Kidney (tissue), 14 donors: ENCODE data around the gene TNIP2. TPM values are rescaled to one million over a fixed set of nuclear protein-coding genes. Genes with fewer than 3 reads are reported as not detected.
"Not testable (repeated sequence)": the region's sequence is repeated elsewhere in the genome, so short reads cannot be mapped to it uniquely, and the experiment has no call there.

Source experiments
- DNase-seq, 5 donors: peaks; one replicate each; pipeline ENCODE4 v3.0.0-alpha.2; 2013 to 2020
- FAIRE-seq: peaks from 2 replicates; lab custom pipeline; 2012; peaks lifted over from hg19 to GRCh38; lab: Jason Lieb, UNC
- H3K27ac ChIP-seq, 2 donors: one replicate each; pipeline ENCODE4 v1.7.0; 2013; ENCODE audit warnings: low read depth in 2 of 2, low read length in 2 of 2, inconsistent platforms in 1 of 2
- H3K27me3 ChIP-seq: one replicate; pipeline ENCODE4 v1.7.1; 2013; ENCODE audit warnings: low read length, inconsistent platforms; ENCODE audit not compliant: control insufficient read depth, insufficient read depth
- H3K36me3 ChIP-seq, 3 donors: one replicate each; pipeline versions ENCODE4 v1.7.0 to v1.7.1; 2013; ENCODE audit warnings: low read length in 3 of 3, control low read depth in 1 of 3, inconsistent platforms in 1 of 3; ENCODE audit not compliant: insufficient read depth in 3 of 3, control insufficient read depth in 2 of 3
- H3K4me1 ChIP-seq, 3 donors: one replicate each; pipeline versions ENCODE4 v1.7.0 to v1.7.1; 2013; ENCODE audit warnings: low read length in 3 of 3, inconsistent platforms in 1 of 3, low read depth in 1 of 3; ENCODE audit not compliant: control insufficient read depth in 2 of 3, insufficient read depth in 2 of 3
- H3K4me3 ChIP-seq, 3 donors: one replicate each; pipeline versions ENCODE4 v1.7.0 to v1.8.1; 2013; ENCODE audit warnings: low read length in 3 of 3, control low read depth in 1 of 3, inconsistent platforms in 1 of 3
- H3K9ac ChIP-seq, 3 donors: one replicate each; pipeline versions ENCODE4 v1.7.0 to v1.7.1; 2013; ENCODE audit warnings: low read length in 3 of 3, control low read depth in 1 of 3, inconsistent platforms in 1 of 3
- H3K9me3 ChIP-seq, 3 donors: one replicate each; pipeline versions ENCODE4 v1.7.0 to v1.7.1; 2013; ENCODE audit warnings: low read length in 3 of 3, control low read depth in 1 of 3, inconsistent platforms in 1 of 3; ENCODE audit not compliant: control insufficient read depth in 2 of 3, insufficient read depth in 1 of 3
- intact Hi-C: fragments of 100-400 bp; cut with DNase I; formaldehyde crosslinking; loops from one replicate; pipeline ENCODE4 v1.11.1; 2022
- polyA plus RNA-seq: library from polyadenylated mRNA; stranded (reverse); fragments of 350-450 nt; fragmentation: Illumina TruSeq; extraction: RNeasy Lipid Tissue Mini Kit (QIAGEN cat#74804); gene quantifications from one replicate; pipeline ENCODE4 v1.2.3, GENCODE V29; 2014; ENCODE audit warnings: low read depth, low replicate concordance; ENCODE audit not compliant: insufficient read depth
- total RNA-seq: library from RNA; stranded (reverse); fragmentation: NEBNext Ultra II Directional; extraction: Animal tissue kit (Norgen Biotek cat#: 25700); gene quantifications from one replicate; pipeline ENCODE4 v1.2.1, GENCODE V29; 2021
- TF ChIP-seq, protein P1 (sequence below): IDR thresholded peaks from 3 replicates; pipeline ENCODE4 v1.5.1; 2012; ENCODE audit warnings: mild to moderate bottlenecking, moderate library complexity, borderline replicate concordance; ENCODE audit not compliant: insufficient read depth; ENCODE audit errors: extremely low read depth
- donor health status: control.
- donor health status: control.
- donor health status: control.
- donor health status: control.
- donor health status: control.
- donor health status: DM: yes; HTN: yes; CAD: no.
- donor health status: Normal renal cell carcinoma (clear cell type).

TNIP2 gene
- total and polyA plus RNA-seq, 2 donors from 2014 or later: 43.1 to 44.4 TPM

GRCh38 chr4:2729533-2729875 is 26.6 kb downstream of the TNIP2 start:
- H3K36me3 ChIP-seq: peaks cover 0 to 12% (median 6%) of the 10 kb centered on the region in 3 donors
- FAIRE-seq (no peak), DNase-seq (peak in 1 of 5 donors; percentile 51)
- no peak overlapping the region for H3K9ac ChIP-seq
- intact Hi-C loops: no loop called here
- H3K4me1 ChIP-seq: peaks cover 0 to 2% (median 0%) of the 10 kb centered on the region in 3 donors
- no peaks in the 10 kb centered on the region for H3K9me3 ChIP-seq
- no peaks in the 10 kb centered on the region for H3K27me3 ChIP-seq
- peak overlapping the region; percentile 0 to 47 for H3K27ac ChIP-seq
- H3K4me3 ChIP-seq: no peak overlapping the region
- TF ChIP-seq, protein P1, sequence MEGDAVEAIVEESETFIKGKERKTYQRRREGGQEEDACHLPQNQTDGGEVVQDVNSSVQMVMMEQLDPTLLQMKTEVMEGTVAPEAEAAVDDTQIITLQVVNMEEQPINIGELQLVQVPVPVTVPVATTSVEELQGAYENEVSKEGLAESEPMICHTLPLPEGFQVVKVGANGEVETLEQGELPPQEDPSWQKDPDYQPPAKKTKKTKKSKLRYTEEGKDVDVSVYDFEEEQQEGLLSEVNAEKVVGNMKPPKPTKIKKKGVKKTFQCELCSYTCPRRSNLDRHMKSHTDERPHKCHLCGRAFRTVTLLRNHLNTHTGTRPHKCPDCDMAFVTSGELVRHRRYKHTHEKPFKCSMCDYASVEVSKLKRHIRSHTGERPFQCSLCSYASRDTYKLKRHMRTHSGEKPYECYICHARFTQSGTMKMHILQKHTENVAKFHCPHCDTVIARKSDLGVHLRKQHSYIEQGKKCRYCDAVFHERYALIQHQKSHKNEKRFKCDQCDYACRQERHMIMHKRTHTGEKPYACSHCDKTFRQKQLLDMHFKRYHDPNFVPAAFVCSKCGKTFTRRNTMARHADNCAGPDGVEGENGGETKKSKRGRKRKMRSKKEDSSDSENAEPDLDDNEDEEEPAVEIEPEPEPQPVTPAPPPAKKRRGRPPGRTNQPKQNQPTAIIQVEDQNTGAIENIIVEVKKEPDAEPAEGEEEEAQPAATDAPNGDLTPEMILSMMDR: no peak

DNA sequence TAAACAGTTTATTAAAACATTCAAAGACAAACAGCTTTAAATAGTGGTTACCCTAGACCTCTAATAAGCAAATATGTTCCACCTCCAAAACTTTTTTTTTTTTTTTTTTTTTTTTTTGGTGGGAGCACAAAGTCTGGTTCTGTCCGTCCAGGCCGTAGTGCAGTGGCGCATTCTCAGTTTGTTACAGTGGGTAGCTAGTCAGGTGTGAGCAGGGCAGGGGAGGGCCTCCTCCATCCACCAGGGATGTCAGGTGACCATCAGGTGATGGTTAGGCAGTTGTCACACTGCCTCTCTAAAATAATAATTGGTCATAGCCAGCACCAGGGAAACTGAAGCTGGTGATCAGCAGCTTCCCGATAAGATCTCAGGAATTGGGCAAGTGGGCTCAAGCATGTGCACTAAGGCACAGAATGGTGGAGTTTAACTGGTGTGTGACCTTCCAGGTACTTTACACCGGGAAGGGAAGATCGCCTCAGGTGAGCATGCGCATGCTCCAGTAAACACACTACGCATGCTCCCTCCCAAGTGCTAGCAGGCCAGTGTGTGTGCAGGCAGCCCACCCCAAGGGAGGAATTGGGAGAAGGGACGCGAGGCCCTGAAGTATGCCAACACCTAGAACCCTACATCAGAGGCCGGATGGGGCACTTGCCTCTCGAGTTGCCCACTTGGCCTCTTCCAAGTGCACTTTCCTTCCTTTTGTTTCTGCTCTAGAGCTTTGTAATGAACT is 27.2 kb downstream of the TNIP2 start:
- Histone ChIP-seq H3K9me3 (no peaks in the 10 kb centered on the region), H3K36me3 (peaks cover 0 to 12% (median 6%) of the 10 kb centered on the region in 3 donors)
- intact Hi-C loops: no loop called here

GRCh38 chr4:2728221-2728620 is 27.9 kb downstream of the TNIP2 start:
- FAIRE-seq (no peak), DNase-seq (no peak)
- Histone ChIP-seq H3K9me3 (no peaks in the 10 kb centered on the region), H3K4me1 (peaks cover 0 to 2% (median 0%) of the 10 kb centered on the region in 3 donors), H3K36me3 (peaks cover 0 to 12% (median 6%) of the 10 kb centered on the region in 3 donors), H3K4me3 (no peak overlapping the region), H3K27me3 (no peaks in the 10 kb centered on the region), H3K27ac (no peak overlapping the region), H3K9ac (no peak overlapping the region)
- intact Hi-C loops: no loop called here
- TF ChIP-seq, protein P1: no peak

More for the DNA sequence above, 27.2 kb downstream of the TNIP2 start:
- Histone ChIP-seq H3K27me3 (no peaks in the 10 kb centered on the region), H3K9ac (no peak overlapping the region), H3K27ac (peak overlapping the region; percentile 0 to 47), H3K4me3 (no peak overlapping the region), H3K4me1 (peaks cover 0 to 2% (median 0%) of the 10 kb centered on the region in 3 donors)
- TF ChIP-seq, protein P1: no peak
- DNase-seq (peak in 3 of 5 donors; percentile 8 to 39 (median 26)), FAIRE-seq (no peak)

DNA sequence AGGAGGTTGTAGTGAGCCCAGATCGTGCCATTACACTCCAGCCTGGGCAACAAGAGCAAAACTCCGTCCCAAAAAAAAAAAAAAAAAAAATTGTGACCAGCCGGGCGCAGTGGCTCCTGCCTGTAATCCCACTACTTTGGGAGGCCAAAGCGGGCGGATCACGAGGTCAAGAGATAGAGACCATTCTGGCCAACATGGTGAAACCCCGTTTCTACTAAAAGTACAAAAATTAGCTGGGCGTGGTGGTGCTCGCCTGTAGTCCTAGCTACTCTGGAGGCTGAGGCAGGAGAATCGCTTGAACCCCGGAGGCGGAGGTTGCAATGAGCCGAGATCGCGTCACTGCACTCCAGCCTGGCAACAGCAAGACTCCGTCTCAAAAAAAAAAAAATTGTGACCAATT is 29.3 kb downstream of the TNIP2 start:
- peak in 1 of 5 donors; percentile 32 for DNase-seq
- H3K27ac ChIP-seq, H3K9me3 ChIP-seq, H3K4me1 ChIP-seq, H3K9ac ChIP-seq, H3K27me3 ChIP-seq, H3K4me3 ChIP-seq, intact Hi-C loops, FAIRE-seq: not testable (repeated sequence)
- peaks cover 0 to 11% (median 8%) of the 10 kb centered on the region in 3 donors for H3K36me3 ChIP-seq
